Pancreas (tissue), 10 donors: Measurements from ENCODE around the gene GXYLT2. TPM values are rescaled to one million over a fixed set of nuclear protein-coding genes. Genes with fewer than 3 reads are reported as not detected.
A peak's percentile ranks its signal among the peaks of the same experiment; 100 is the strongest.

Source experiments
- ATAC-seq, 4 donors: fragments of 200-7000 bp; cut with Tn5 transposase; one replicate each; pipeline versions ENCODE4 v1.8.0 to v1.9.1; 2020; ENCODE audit warnings: mild to moderate bottlenecking in 4 of 4, moderate library complexity in 4 of 4
- DNase-seq, 6 donors: peaks; one replicate each; pipeline ENCODE4 v3.0.0-alpha.2; 2020
- FAIRE-seq: peaks from 2 replicates; lab custom pipeline; 2012; peaks lifted over from hg19 to GRCh38; lab: Jason Lieb, UNC
- H3K27ac ChIP-seq, 4 donors: fragments of 200-600 bp; sonication (generic); 1 replicate in 3 of 4; 2 replicates in 1 of 4; pipeline versions ENCODE4 v1.5.0 to v1.8.0; 2020
- H3K27me3 ChIP-seq, 4 donors: fragments of 200-600 bp; one replicate each; pipeline ENCODE4 v1.8.0; 2021
- H3K36me3 ChIP-seq, 3 donors: fragments of 200-600 bp; sonication (generic) in 1 of 3; one replicate each; pipeline versions ENCODE4 v1.5.0 to v1.8.0; 2020 to 2021
- H3K4me1 ChIP-seq, 3 donors: fragments of 200-600 bp; one replicate each; pipeline ENCODE4 v1.8.0; 2021
- H3K4me3 ChIP-seq, 4 donors: fragments of 200-600 bp; sonication (generic) in 2 of 4; one replicate each; pipeline versions ENCODE4 v1.5.0 to v1.8.0; 2020 to 2021
- H3K9me3 ChIP-seq, 4 donors: fragments of 200-600 bp; one replicate each; pipeline ENCODE4 v1.8.0; 2021
- WGBS, 2 donors: extraction: QIAGEN DNeasy Blood & Tissue Kit; methylation state at CpG; one replicate each; pipeline ENCODE4 v1.1.7; 2013; 5-methylcytosine and 5-hydroxymethylcytosine counted together
- intact Hi-C, 3 donors: fragments of 100-400 bp; cut with DNase I; formaldehyde crosslinking; loops; one replicate each; pipeline versions ENCODE4 v1.11.1 to v1.14.2; 2022
- polyA plus RNA-seq, 2 donors: library from polyadenylated mRNA; stranded (reverse); fragments of 200-250 nt; gene quantifications; one replicate each; pipeline ENCODE4 v1.2.3, GENCODE V29; 2013
- total RNA-seq, 6 donors: library from RNA; stranded (reverse); fragmentation: NEBNext Ultra II Directional in 4 of 6; extraction: Animal tissue kit (Norgen Biotek cat#: 25700) in 4 of 6; gene quantifications; one replicate each; pipeline versions ENCODE4 v1.2.1 to v1.2.4, GENCODE V29; 2021 to 2023
- TF ChIP-seq, protein P1 (sequence below), 4 donors: fragments of 200-600 bp; sonication (generic) in 3 of 4; IDR thresholded peaks; one replicate each; pipeline versions ENCODE4 v1.5.0 to v1.8.0; 2021; ENCODE audit warnings: antibody characterized with exemption in 4 of 4
- donor health status: healthy with polysubstance abuse.
- donor health status: DM: no; HTN: no; CAD: no; lungs with moderate emphysema.
- donor health status: DM: no; HTN: no; CAD: no.
- donor health status: control.
- donor health status: control.
- donor health status: Bipolar disorder and iron deficiency.
- donor health status: DM: yes; HTN: yes; CAD: no.
- donor health status: DM: no; HTN: no; CAD: no.
- donor health status: DM: no; HTN: no; CAD: no.
- donor health status: DM: yes; HTN: yes; CAD: no.

The GXYLT2 gene
- total and polyA plus RNA-seq, 8 donors, result 0.19 to 7.5 (median 4.2) TPM

DNA sequence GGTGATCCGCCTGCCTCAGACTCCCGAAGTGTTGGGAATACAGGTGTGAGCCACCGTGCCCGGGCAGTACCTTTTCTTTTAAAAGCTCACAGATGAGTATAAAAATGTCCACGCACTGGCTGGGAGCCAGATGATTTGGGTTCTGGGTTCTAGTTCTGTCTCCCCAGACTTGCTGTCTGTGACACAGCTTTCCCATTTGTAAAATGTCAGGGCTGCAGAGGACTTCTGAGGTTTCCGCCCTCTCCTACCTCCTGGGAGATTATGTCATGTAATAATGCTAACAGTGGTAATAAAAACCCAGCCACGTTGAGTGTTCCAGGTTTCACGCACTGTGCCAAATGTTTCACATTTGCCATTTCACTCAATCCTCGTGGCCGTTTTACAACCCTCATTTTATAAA, 107.5 kb downstream of the GXYLT2 start:
- TF ChIP-seq, protein P1, sequence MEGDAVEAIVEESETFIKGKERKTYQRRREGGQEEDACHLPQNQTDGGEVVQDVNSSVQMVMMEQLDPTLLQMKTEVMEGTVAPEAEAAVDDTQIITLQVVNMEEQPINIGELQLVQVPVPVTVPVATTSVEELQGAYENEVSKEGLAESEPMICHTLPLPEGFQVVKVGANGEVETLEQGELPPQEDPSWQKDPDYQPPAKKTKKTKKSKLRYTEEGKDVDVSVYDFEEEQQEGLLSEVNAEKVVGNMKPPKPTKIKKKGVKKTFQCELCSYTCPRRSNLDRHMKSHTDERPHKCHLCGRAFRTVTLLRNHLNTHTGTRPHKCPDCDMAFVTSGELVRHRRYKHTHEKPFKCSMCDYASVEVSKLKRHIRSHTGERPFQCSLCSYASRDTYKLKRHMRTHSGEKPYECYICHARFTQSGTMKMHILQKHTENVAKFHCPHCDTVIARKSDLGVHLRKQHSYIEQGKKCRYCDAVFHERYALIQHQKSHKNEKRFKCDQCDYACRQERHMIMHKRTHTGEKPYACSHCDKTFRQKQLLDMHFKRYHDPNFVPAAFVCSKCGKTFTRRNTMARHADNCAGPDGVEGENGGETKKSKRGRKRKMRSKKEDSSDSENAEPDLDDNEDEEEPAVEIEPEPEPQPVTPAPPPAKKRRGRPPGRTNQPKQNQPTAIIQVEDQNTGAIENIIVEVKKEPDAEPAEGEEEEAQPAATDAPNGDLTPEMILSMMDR (IDR thresholded peaks at IDR 0.05), result no peak
- FAIRE-seq (no peak), ATAC-seq (no peak), DNase-seq (peak in 1 of 6 donors; percentile 34)
- no peaks in the 10 kb centered on the region for H3K27me3 ChIP-seq
- 85% methylated on average over 10 of the region's 10 CpGs for WGBS, 2 donors
- H3K9me3 ChIP-seq, result no peaks in the 10 kb centered on the region
- no peaks in the 10 kb centered on the region for H3K36me3 ChIP-seq
- H3K4me1 ChIP-seq, result peaks cover 11 to 22% (median 14%) of the 10 kb centered on the region in 3 donors
- no peak overlapping the region for H3K4me3 ChIP-seq
- intact Hi-C loops, result no loop called here
- no peak overlapping the region for H3K27ac ChIP-seq

DNA sequence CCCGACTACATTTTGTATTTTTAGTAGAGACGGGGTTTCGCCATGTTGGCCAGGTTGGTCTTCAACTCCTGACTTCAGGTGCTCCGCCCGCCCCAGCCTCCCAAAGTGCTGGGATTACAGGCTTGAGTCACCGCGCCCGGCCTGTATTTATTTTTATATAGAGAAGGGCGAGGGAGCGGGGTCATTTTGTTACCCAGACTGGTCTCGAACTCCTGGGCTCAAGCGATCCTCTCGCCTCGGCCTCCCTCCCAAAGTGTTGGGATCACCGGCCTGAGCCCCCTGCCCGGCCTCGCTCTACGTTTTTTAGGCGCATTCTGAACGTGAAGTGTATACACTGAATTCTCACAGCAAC, 108.3 kb downstream of the GXYLT2 start:
- Histone ChIP-seq H3K4me1 (peaks cover 11 to 28% (median 20%) of the 10 kb centered on the region in 3 donors), H3K4me3 (peak overlapping the region in 3 of 4 donors; percentile 80 to 89 (median 82)), H3K36me3 (no peaks in the 10 kb centered on the region), H3K27me3 (no peaks in the 10 kb centered on the region), H3K9me3 (no peaks in the 10 kb centered on the region), H3K27ac (peak overlapping the region; percentile 90 to 98 (median 94))
- DNase-seq (peak in 4 of 6 donors; percentile 31 to 65 (median 47)), FAIRE-seq (no peak), ATAC-seq (no peak)
- TF ChIP-seq, protein P1 (IDR thresholded peaks at IDR 0.05), result no peak
- intact Hi-C loops, result no loop called here
- WGBS, 2 donors, result 77 to 90% methylated on average over 20 of the region's 20 CpGs

DNA sequence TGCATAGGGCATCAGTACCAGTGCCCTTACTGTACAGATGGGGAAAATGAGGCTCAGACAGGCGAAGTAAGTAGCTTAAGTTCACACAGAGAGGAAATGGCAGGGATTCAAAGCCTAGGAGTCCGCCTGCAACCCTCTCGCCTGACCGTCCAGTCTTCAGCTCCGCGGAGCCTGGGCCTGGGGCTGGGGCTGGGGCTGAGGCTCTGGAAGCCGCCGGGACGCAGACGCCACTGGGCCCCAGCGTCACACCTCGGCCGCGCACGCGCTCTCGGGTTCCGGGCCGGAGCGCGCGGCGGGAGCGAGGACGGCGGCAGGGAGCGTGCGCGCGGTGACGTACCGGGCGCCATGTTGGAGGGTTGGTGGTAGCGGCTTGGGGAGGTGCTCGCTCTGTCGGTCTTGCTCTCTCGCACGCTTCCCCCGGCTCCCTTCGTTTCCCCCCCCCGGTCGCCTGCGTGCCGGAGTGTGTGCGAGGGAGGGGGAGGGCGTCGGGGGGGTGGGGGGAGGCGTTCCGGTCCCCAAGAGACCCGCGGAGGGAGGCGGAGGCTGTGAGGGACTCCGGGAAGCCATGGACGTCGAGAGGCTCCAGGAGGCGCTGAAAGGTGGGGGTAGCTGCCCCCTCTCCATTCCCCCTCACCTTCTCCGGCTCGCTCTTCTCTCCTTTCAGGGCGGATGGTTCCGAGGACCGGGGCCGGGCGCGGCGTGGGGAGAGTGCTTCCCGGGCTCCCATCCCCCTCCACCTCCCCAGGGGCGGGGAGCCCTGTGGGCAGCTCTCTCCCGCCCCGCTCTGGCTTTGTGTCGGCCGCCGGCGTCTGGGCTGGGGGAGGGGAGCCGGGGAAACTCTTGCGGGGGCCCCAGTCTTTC, 108.9 kb downstream of the GXYLT2 start, which contains the start of gene PPP4R2:
PPP4R2 (plus strand) TSS at position 339 of the 861 bp plus-strand sequence; CDS start at position 566, 227 bp downstream.
- TF ChIP-seq, protein P1 (IDR thresholded peaks at IDR 0.05), result no peak
- FAIRE-seq, result no peak
- peak; percentile 96 to 99 (median 98) for ATAC-seq
- Histone ChIP-seq H3K27ac (peak within 1 kb of the TSS; percentile 90 to 98 (median 94)), H3K9me3 (no peaks in the 10 kb centered on the region), H3K4me3 (peak within 1 kb of the TSS; percentile 80 to 92 (median 86)), H3K4me1 (peaks cover 11 to 29% (median 20%) of the 10 kb centered on the region in 3 donors), H3K27me3 (no peaks in the 10 kb centered on the region), H3K36me3 (no peaks in the 10 kb centered on the region)
- intact Hi-C loops, result no loop called here
- peak; percentile 84 to 95 (median 88) for DNase-seq
- WGBS, 2 donors, result 1 to 3% methylated on average over 46 to 73 of the region's 75 CpGs

DNA sequence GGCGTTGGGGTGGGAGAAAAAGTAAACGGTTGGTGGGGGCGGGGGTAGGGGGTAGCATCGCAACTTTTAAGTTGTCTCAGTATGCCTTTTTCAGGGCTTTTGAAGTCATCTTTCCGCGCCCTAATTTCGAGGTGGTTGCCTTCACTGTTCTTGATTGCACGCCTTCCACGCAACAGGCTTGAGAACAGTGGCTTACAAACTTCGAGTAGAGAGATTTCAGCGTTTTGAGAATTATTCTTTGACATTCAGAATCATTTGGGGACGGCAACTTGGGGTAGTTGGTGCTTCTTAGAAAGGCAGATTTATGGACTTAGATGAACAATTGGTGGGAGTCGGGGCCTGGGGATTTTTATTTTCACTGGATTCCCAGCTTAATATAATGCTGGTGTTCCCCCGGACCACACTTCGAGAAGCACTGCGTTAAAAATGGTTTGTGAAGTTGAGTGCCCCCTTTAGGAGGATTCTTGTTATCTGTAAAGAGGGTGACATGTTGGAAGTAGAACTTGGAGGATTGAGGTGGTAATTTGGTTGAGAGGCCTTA, 109.6 kb downstream of the GXYLT2 start:
- Histone ChIP-seq H3K9me3 (no peaks in the 10 kb centered on the region), H3K4me3 (peak overlapping the region; percentile 80 to 92 (median 86)), H3K4me1 (peaks cover 11 to 29% (median 20%) of the 10 kb centered on the region in 3 donors), H3K27ac (peak overlapping the region; percentile 90 to 98 (median 94)), H3K36me3 (no peaks in the 10 kb centered on the region), H3K27me3 (no peaks in the 10 kb centered on the region)
- intact Hi-C loops, result no loop called here
- TF ChIP-seq, protein P1 (IDR thresholded peaks at IDR 0.05), result no peak
- no peak for FAIRE-seq
- ATAC-seq, result peak; percentile 3 to 58 (median 22)
- 1% methylated on average over 14 to 16 of the region's 16 CpGs for WGBS, 2 donors
- DNase-seq, result peak in 1 of 6 donors; percentile 21
